HEK293 (cell line): ENCODE data around the gene DDIAS.
A peak's percentile ranks its signal among the peaks of the same experiment; 100 is the strongest.

Source experiments
- CTCF ChIA-PET: fragments of 350-600 bp; formaldehyde crosslinking; extraction: SDS; loops from one replicate; lab custom pipeline; 2021; ENCODE audit warnings: antibody characterized with exemption; lab: Yijun Ruan, JAX
- POLR2A ChIA-PET: fragments of 300-600 bp; formaldehyde crosslinking; extraction: SDS; loops from one replicate; lab custom pipeline; 2020; ENCODE audit warnings: antibody characterized with exemption, inconsistent platforms; lab: Yijun Ruan, JAX
- H3K27ac ChIP-seq: fragments of 200-500 bp; sonication (Bioruptor generic); 2 replicates; pipeline ENCODE4 v1.5.1; 2014; ENCODE audit warnings: low read depth, low read length, control low read depth, inconsistent platforms; ENCODE audit errors: extremely low read depth
- H3K36me3 ChIP-seq, 2 experiments: fragments of 200-500 bp in 1 of 2; sonication (Bioruptor generic) in 1 of 2; 1 replicate in 1 of 2; 2 replicates in 1 of 2; pipeline ENCODE4 v1.5.1; 2014 to 2017; ENCODE audit warnings: inconsistent platforms in 2 of 2, low read length in 2 of 2; ENCODE audit not compliant: control insufficient read depth in 2 of 2, insufficient read depth in 1 of 2
- H3K4me1 ChIP-seq: fragments of 200-500 bp; sonication (Bioruptor generic); 2 replicates; pipeline ENCODE4 v1.5.1; 2014; ENCODE audit warnings: mild to moderate bottlenecking, low read length, inconsistent platforms; ENCODE audit not compliant: control insufficient read depth, insufficient read depth
- H3K4me3 ChIP-seq: 2 replicates; pipeline ENCODE4 v1.5.1; 2011; ENCODE audit warnings: low read depth, mild to moderate bottlenecking, control low read depth, low read length, moderate library complexity
- H3K9me3 ChIP-seq: fragments of 200-500 bp; sonication (Bioruptor generic); 2 replicates; pipeline ENCODE4 v1.5.1; 2014; ENCODE audit warnings: low read depth, low read length, inconsistent platforms; ENCODE audit not compliant: control insufficient read depth, insufficient read depth
- EGR2 ChIP-seq: fragments of 450-650 bp; formaldehyde crosslinking; IDR thresholded peaks from 2 replicates; pipeline ENCODE4 v1.5.1; 2016; ENCODE audit warnings: low read depth, missing biosample characterization, missing genetic modification characterization
- GLIS1 ChIP-seq: fragments of 450-650 bp; formaldehyde crosslinking; IDR thresholded peaks from 2 replicates; pipeline ENCODE4 v1.5.1; 2016; ENCODE audit warnings: missing biosample characterization, missing genetic modification characterization
- KLF7 ChIP-seq: fragments of 450-650 bp; formaldehyde crosslinking; IDR thresholded peaks from 2 replicates; pipeline ENCODE4 v1.5.1; 2016; ENCODE audit warnings: missing biosample characterization, missing genetic modification characterization, borderline replicate concordance
- KLF9 ChIP-seq: fragments of 450-650 bp; formaldehyde crosslinking; IDR thresholded peaks from 2 replicates; pipeline ENCODE4 v1.5.1; 2016; ENCODE audit warnings: missing biosample characterization, missing genetic modification characterization, low read depth
- OSR2 ChIP-seq: fragments of 450-650 bp; formaldehyde crosslinking; IDR thresholded peaks from 2 replicates; pipeline ENCODE4 v1.5.1; 2016; ENCODE audit warnings: missing biosample characterization, missing genetic modification characterization
- PRDM4 ChIP-seq: fragments of 450-650 bp; formaldehyde crosslinking; IDR thresholded peaks from 2 replicates; pipeline ENCODE4 v1.5.1; 2017; ENCODE audit warnings: missing biosample characterization, missing genetic modification characterization
- SALL2 ChIP-seq: fragments of 450-650 bp; formaldehyde crosslinking; IDR thresholded peaks from 2 replicates; pipeline ENCODE4 v1.5.0; 2017; ENCODE audit warnings: missing biosample characterization, mild to moderate bottlenecking, missing genetic modification characterization, borderline replicate concordance
- SP2 ChIP-seq: fragments of 450-650 bp; formaldehyde crosslinking; IDR thresholded peaks from 2 replicates; pipeline ENCODE4 v1.5.1; 2016; ENCODE audit warnings: missing biosample characterization, missing genetic modification characterization
- ZIC2 ChIP-seq: fragments of 450-650 bp; formaldehyde crosslinking; IDR thresholded peaks from 2 replicates; pipeline ENCODE4 v1.5.1; 2016; ENCODE audit warnings: missing biosample characterization, missing genetic modification characterization
- ZNF112 ChIP-seq: fragments of 450-650 bp; formaldehyde crosslinking; IDR thresholded peaks from 2 replicates; pipeline ENCODE4 v1.5.0; 2017; ENCODE audit warnings: missing biosample characterization, missing genetic modification characterization
- ZNF121 ChIP-seq: fragments of 450-650 bp; formaldehyde crosslinking; IDR thresholded peaks from 2 replicates; pipeline ENCODE4 v1.5.1; 2016; ENCODE audit warnings: missing biosample characterization, missing genetic modification characterization
- ZNF169 ChIP-seq: fragments of 450-650 bp; formaldehyde crosslinking; IDR thresholded peaks from 2 replicates; pipeline ENCODE4 v1.5.1; 2016; ENCODE audit warnings: missing biosample characterization, missing genetic modification characterization
- ZNF174 ChIP-seq: fragments of 450-650 bp; formaldehyde crosslinking; IDR thresholded peaks from 2 replicates; pipeline ENCODE4 v1.5.0; 2017; ENCODE audit warnings: missing biosample characterization, mild to moderate bottlenecking, missing genetic modification characterization
- ZNF18 ChIP-seq: fragments of 450-650 bp; formaldehyde crosslinking; IDR thresholded peaks from 2 replicates; pipeline ENCODE4 v1.5.1; 2016; ENCODE audit warnings: missing biosample characterization, missing genetic modification characterization
- ZNF223 ChIP-seq: fragments of 450-650 bp; formaldehyde crosslinking; IDR thresholded peaks from 2 replicates; pipeline ENCODE4 v1.5.1; 2016; ENCODE audit warnings: missing biosample characterization, missing genetic modification characterization
- ZNF266 ChIP-seq: fragments of 450-650 bp; formaldehyde crosslinking; IDR thresholded peaks from 2 replicates; pipeline ENCODE4 v1.5.1; 2016; ENCODE audit warnings: missing biosample characterization, missing genetic modification characterization, low read depth
- ZNF391 ChIP-seq: fragments of 450-650 bp; formaldehyde crosslinking; IDR thresholded peaks from 2 replicates; pipeline ENCODE4 v1.5.1; 2016; ENCODE audit warnings: low read depth, missing biosample characterization, missing genetic modification characterization, borderline replicate concordance
- ZNF416 ChIP-seq: fragments of 450-650 bp; formaldehyde crosslinking; IDR thresholded peaks from 2 replicates; pipeline ENCODE4 v1.5.1; 2016; ENCODE audit warnings: missing biosample characterization, missing genetic modification characterization
- ZNF513 ChIP-seq: fragments of 450-650 bp; IDR thresholded peaks from 2 replicates; pipeline ENCODE4 v1.5.1; 2018; ENCODE audit warnings: missing biosample characterization, missing genetic modification characterization
- ZNF544 ChIP-seq: fragments of 450-650 bp; formaldehyde crosslinking; IDR thresholded peaks from 2 replicates; pipeline ENCODE4 v1.5.0; 2017; ENCODE audit warnings: missing biosample characterization, missing genetic modification characterization
- ZNF600 ChIP-seq: fragments of 450-650 bp; formaldehyde crosslinking; IDR thresholded peaks from 2 replicates; pipeline ENCODE4 v1.5.1; 2016; ENCODE audit warnings: missing biosample characterization, missing genetic modification characterization
- ZNF621 ChIP-seq: fragments of 450-650 bp; formaldehyde crosslinking; IDR thresholded peaks from 2 replicates; pipeline ENCODE4 v1.5.1; 2017; ENCODE audit warnings: missing biosample characterization, missing genetic modification characterization
- ZNF626 ChIP-seq: fragments of 450-650 bp; sonication (Bioruptor Pico); formaldehyde crosslinking; IDR thresholded peaks from 2 replicates; pipeline ENCODE4 v1.5.1; 2018; ENCODE audit warnings: missing biosample characterization, missing genetic modification characterization, inconsistent platforms
- ZNF768 ChIP-seq: fragments of 450-650 bp; formaldehyde crosslinking; IDR thresholded peaks from 2 replicates; pipeline ENCODE4 v1.5.1; 2018; ENCODE audit warnings: missing biosample characterization, mild to moderate bottlenecking, missing genetic modification characterization
- ZNF776 ChIP-seq: fragments of 450-650 bp; formaldehyde crosslinking; IDR thresholded peaks from 2 replicates; pipeline ENCODE4 v1.5.0; 2017; ENCODE audit warnings: missing biosample characterization, missing genetic modification characterization, borderline replicate concordance
- ZNF785 ChIP-seq: fragments of 450-650 bp; formaldehyde crosslinking; IDR thresholded peaks from 2 replicates; pipeline ENCODE4 v1.5.1; 2016; ENCODE audit warnings: missing biosample characterization, missing genetic modification characterization
- ZSCAN30 ChIP-seq: fragments of 450-650 bp; IDR thresholded peaks from 2 replicates; pipeline ENCODE4 v1.5.1; 2018; ENCODE audit warnings: missing biosample characterization, mild to moderate bottlenecking, missing genetic modification characterization, moderate library complexity
- TF ChIP-seq, protein P1 (sequence below): fragments of 450-650 bp; formaldehyde crosslinking; IDR thresholded peaks from 2 replicates; pipeline ENCODE4 v1.5.1; 2016; ENCODE audit warnings: missing biosample characterization, missing genetic modification characterization

The DDIAS gene

GRCh38 chr11:82900277-82901164, 1.0 kb upstream of the DDIAS start, which contains the start of gene PRCP:
PRCP (minus strand) TSS chr11:82900430; CDS start chr11:82900402, 28 bp downstream.
- POLR2A ChIA-PET, result interaction anchor here (0.5 to 3.6 kb wide), 25 partner anchors 10 to 385 kb away, joined by 3 to 46 read pairs (median 3); partner anchors contain the start of genes CCDC90B, PCF11 and RAB30
- CTCF ChIA-PET, result interaction anchor here (0.6 to 7.9 kb wide), 9 partner anchors 8 to 300 kb away, joined by 3 to 69 read pairs (median 3); no protein-coding TSS in a partner anchor
- Histone ChIP-seq H3K4me1 (peaks cover 4% of the 10 kb centered on the region; the same call in 1 of the 2 replicates), H3K27ac (peak within 1 kb of the TSS; percentile 57; the same call in 1 of the 2 replicates), H3K4me3 (peak within 1 kb of the TSS; percentile 53), H3K36me3 (no peaks in the 10 kb centered on the region), H3K9me3 (no peaks in the 10 kb centered on the region)
- peak; percentile 63; the same call in 1 of the 2 replicates for TF ChIP-seq ZNF391 (tag by site-specific recombination)
- no peak for TF ChIP-seq SALL2 (tag by site-specific recombination)
- peak; percentile 66; the same call in 1 of the 2 replicates for TF ChIP-seq ZNF223 (tag by site-specific recombination)
- TF ChIP-seq PRDM4 (tag by site-specific recombination), result no peak
- peak; percentile 91 for TF ChIP-seq KLF7 (tag by site-specific recombination)
- TF ChIP-seq OSR2, result peak; percentile 54; the same call in 1 of the 2 replicates
- no peak for TF ChIP-seq ZNF174 (tag by site-specific recombination)
- TF ChIP-seq ZNF544 (tag by site-specific recombination), result no peak
- 0 out of 2 replicates have a peak, but pooled peaks have one; percentile 13 for TF ChIP-seq ZNF18
- TF ChIP-seq ZNF768 (tag by site-specific recombination), result peak; percentile 94
- TF ChIP-seq ZSCAN30 (tag by site-specific recombination), result peak; percentile 29; the same call in 1 of the 2 replicates
- TF ChIP-seq EGR2 (tag by site-specific recombination), result peak; percentile 87
- TF ChIP-seq GLIS1 (tag by site-specific recombination), result peak; percentile 20; the same call in 1 of the 2 replicates
- no peak for TF ChIP-seq ZNF416 (tag by site-specific recombination)
- TF ChIP-seq, protein P1, sequence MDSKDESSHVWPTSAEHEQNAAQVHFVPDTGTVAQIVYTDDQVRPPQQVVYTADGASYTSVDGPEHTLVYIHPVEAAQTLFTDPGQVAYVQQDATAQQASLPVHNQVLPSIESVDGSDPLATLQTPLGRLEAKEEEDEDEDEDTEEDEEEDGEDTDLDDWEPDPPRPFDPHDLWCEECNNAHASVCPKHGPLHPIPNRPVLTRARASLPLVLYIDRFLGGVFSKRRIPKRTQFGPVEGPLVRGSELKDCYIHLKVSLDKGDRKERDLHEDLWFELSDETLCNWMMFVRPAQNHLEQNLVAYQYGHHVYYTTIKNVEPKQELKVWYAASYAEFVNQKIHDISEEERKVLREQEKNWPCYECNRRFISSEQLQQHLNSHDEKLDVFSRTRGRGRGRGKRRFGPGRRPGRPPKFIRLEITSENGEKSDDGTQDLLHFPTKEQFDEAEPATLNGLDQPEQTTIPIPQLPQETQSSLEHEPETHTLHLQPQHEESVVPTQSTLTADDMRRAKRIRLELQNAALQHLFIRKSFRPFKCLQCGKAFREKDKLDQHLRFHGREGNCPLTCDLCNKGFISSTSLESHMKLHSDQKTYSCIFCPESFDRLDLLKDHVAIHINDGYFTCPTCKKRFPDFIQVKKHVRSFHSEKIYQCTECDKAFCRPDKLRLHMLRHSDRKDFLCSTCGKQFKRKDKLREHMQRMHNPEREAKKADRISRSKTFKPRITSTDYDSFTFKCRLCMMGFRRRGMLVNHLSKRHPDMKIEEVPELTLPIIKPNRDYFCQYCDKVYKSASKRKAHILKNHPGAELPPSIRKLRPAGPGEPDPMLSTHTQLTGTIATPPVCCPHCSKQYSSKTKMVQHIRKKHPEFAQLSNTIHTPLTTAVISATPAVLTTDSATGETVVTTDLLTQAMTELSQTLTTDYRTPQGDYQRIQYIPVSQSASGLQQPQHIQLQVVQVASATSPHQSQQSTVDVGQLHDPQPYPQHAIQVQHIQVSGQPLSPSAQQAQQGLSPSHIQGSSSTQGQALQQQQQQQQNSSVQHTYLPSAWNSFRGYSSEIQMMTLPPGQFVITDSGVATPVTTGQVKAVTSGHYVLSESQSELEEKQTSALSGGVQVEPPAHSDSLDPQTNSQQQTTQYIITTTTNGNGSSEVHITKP (tag by site-specific recombination), result peak; percentile 23; the same call in 1 of the 2 replicates
- no peak for TF ChIP-seq ZNF266 (tag by site-specific recombination)
- TF ChIP-seq ZNF626 (tag by site-specific recombination), result no peak
- no peak for TF ChIP-seq ZNF776 (tag by site-specific recombination)
- peak; percentile 93 for TF ChIP-seq SP2 (tag by site-specific recombination)
- no peak for TF ChIP-seq ZNF785 (tag by site-specific recombination)
- 0 out of 2 replicates have a peak, but pooled peaks have one; percentile 39 for TF ChIP-seq ZNF121 (tag by site-specific recombination)
- no peak for TF ChIP-seq ZNF169 (tag by site-specific recombination)
- no peak for TF ChIP-seq ZNF112 (tag by site-specific recombination)
- peak; percentile 83 for TF ChIP-seq KLF9 (tag by site-specific recombination)
- TF ChIP-seq ZNF621 (tag by site-specific recombination), result no peak
- TF ChIP-seq ZNF513 (tag by site-specific recombination), result 0 out of 2 replicates have a peak, but pooled peaks have one; percentile 13
- TF ChIP-seq ZNF600, result peak; percentile 94
- 0 out of 2 replicates have a peak, but pooled peaks have one; percentile 13 for TF ChIP-seq ZIC2 (tag by site-specific recombination)
